HepG2 (cell line): ENCODE results near the gene SNED1. TPM values are rescaled to one million over a fixed set of nuclear protein-coding genes. Genes with fewer than 3 reads are reported as not detected.
A peak's percentile ranks its signal among the peaks of the same experiment; 100 is the strongest.

Experiments
- ATF5 ChIP-seq: sonication (generic); formaldehyde crosslinking; IDR thresholded peaks from 2 replicates; pipeline ENCODE4 v1.4.0; 2020; ENCODE audit warnings: mild to moderate bottlenecking, low read depth, missing genetic modification reagents
- BHLHE40 ChIP-seq: IDR thresholded peaks from 2 replicates; pipeline ENCODE4 v1.6.1; 2011; ENCODE audit warnings: low read length, improper control_type of control experiment
- BRCA1 ChIP-seq: sonication (generic); formaldehyde crosslinking; IDR thresholded peaks from 2 replicates; pipeline ENCODE4 v1.4.0; 2020; ENCODE audit warnings: missing genetic modification reagents
- CHD4 ChIP-seq: fragments of 200-600 bp; sonication (generic); IDR thresholded peaks from 2 replicates; pipeline ENCODE4 v1.7.0; 2017; ENCODE audit warnings: mild to moderate bottlenecking, low read length, borderline replicate concordance
- FOXP1 ChIP-seq, 2 experiments: fragments of 450-650 bp in 1 of 2; IDR thresholded peaks; 2 replicates each; pipeline ENCODE4 v1.6.1; 2017 to 2018; ENCODE audit warnings: antibody characterized with exemption in 1 of 2
- KDM6A ChIP-seq: IDR thresholded peaks from 2 replicates; pipeline ENCODE4 v1.6.1; 2016; ENCODE audit warnings: low read depth
- ONECUT2 ChIP-seq: sonication (generic); formaldehyde crosslinking; IDR thresholded peaks from 2 replicates; pipeline ENCODE4 v1.4.0; 2020; ENCODE audit warnings: missing genetic modification reagents
- PBX3 ChIP-seq: sonication (generic); formaldehyde crosslinking; IDR thresholded peaks from 2 replicates; pipeline ENCODE4 v1.8.1; 2023; ENCODE audit warnings: missing genetic modification reagents, inconsistent platforms, borderline replicate concordance
- REL ChIP-seq: sonication (generic); formaldehyde crosslinking; conservative IDR thresholded peaks from 2 replicates; pipeline ENCODE4 v1.8.0; 2022; ENCODE audit warnings: mild to moderate bottlenecking, missing genetic modification reagents, moderate library complexity
- RFX5 ChIP-seq: IDR thresholded peaks from 2 replicates; pipeline ENCODE4 v1.6.1; 2011; ENCODE audit warnings: low read depth, low read length, improper control_type of control experiment
- SALL1 ChIP-seq: sonication (generic); formaldehyde crosslinking; IDR thresholded peaks from 2 replicates; pipeline ENCODE4 v1.8.0; 2022; ENCODE audit warnings: mild to moderate bottlenecking, missing genetic modification reagents
- SKI ChIP-seq: fragments of 450-650 bp; IDR thresholded peaks from one replicate; pipeline ENCODE4 v1.6.1; 2018; ENCODE audit warnings: mild to moderate bottlenecking; ENCODE audit not compliant: partially characterized antibody
- SKIL ChIP-seq: sonication (generic); formaldehyde crosslinking; IDR thresholded peaks from 2 replicates; pipeline ENCODE4 v1.8.0; 2022; ENCODE audit warnings: missing genetic modification reagents, mild to moderate bottlenecking, moderate library complexity, borderline replicate concordance
- SMARCC2 ChIP-seq: fragments of 450-650 bp; IDR thresholded peaks from 2 replicates; pipeline ENCODE4 v1.6.1; 2017; ENCODE audit warnings: antibody characterized with exemption, mild to moderate bottlenecking
- TAF1 ChIP-seq: sonication (generic); formaldehyde crosslinking; IDR thresholded peaks from 2 replicates; pipeline ENCODE4 v1.4.0; 2020; ENCODE audit warnings: missing genetic modification reagents
- XRCC5 ChIP-seq: fragments of 200-400 bp; formaldehyde crosslinking; optimal IDR thresholded peaks from 2 replicates; pipeline ENCODE3; 2017; ENCODE audit warnings: mild to moderate bottlenecking, low read length
- ZNF180 ChIP-seq: sonication (generic); formaldehyde crosslinking; IDR thresholded peaks from 2 replicates; pipeline ENCODE4 v1.4.0; 2020; ENCODE audit warnings: low read depth, missing genetic modification reagents, borderline replicate concordance
- ZNF513 ChIP-seq: sonication (generic); formaldehyde crosslinking; conservative IDR thresholded peaks from 2 replicates; pipeline ENCODE4 v1.5.0; 2020; ENCODE audit warnings: missing genetic modification reagents
- ZNF549 ChIP-seq: sonication (generic); formaldehyde crosslinking; IDR thresholded peaks from 2 replicates; pipeline ENCODE4 v1.5.0; 2020; ENCODE audit warnings: missing genetic modification reagents
- ZNF558 ChIP-seq: sonication (generic); formaldehyde crosslinking; IDR thresholded peaks from 2 replicates; pipeline ENCODE4 v1.9.0; 2022; ENCODE audit warnings: mild to moderate bottlenecking, missing genetic modification reagents, borderline replicate concordance
- ZNF644 ChIP-seq: IDR thresholded peaks from 2 replicates; pipeline ENCODE4 v1.6.1; 2016; ENCODE audit warnings: low read depth
- ZNF749 ChIP-seq: sonication (generic); formaldehyde crosslinking; IDR thresholded peaks from 2 replicates; pipeline ENCODE4 v1.8.0; 2022; ENCODE audit warnings: mild to moderate bottlenecking, missing genetic modification reagents, moderate library complexity, borderline replicate concordance
- polyA plus RNA-seq, 8 experiments: library from polyadenylated mRNA; depleted of rRNA in 3 of 8; stranded (reverse) in 7 of 8; unstranded in 1 of 8; fragments of >200 nt; fragmentation: Illumina TruSeq in 4 of 8; extraction: Trizol in 4 of 8; gene quantifications; 2 replicates each; pipeline versions ENCODE4 v1.2.1 to v1.2.3, GENCODE V29; 2011 to 2016; ENCODE audit warnings: low read depth in 4 of 8, missing spikeins in 1 of 8, mixed read lengths in 1 of 8; ENCODE audit not compliant: insufficient read depth in 1 of 8
- total RNA-seq, 5 experiments: library from RNA; depleted of rRNA; stranded (reverse); fragments of >200 nt; fragmentation: Illumina TruSeq; extraction: Trizol; gene quantifications; 2 replicates each; pipeline ENCODE4 v1.2.3, GENCODE V29; 2016; ENCODE audit warnings: low read depth in 1 of 5
- TF ChIP-seq, protein P1 (sequence below): sonication (generic); formaldehyde crosslinking; IDR thresholded peaks from 2 replicates; pipeline ENCODE4 v1.4.0; 2020; ENCODE audit warnings: missing genetic modification reagents, borderline replicate concordance

SNED1 gene
- total and polyA plus RNA-seq, 2 of the 13 experiments (the other 11 are each of a cell fraction or from before 2014, with no cell fraction given) = 0.15 to 0.65 TPM

GRCh38 chr2:240966906-240967680 is 31.3 kb upstream of the SNED1 start (continued):
- no peak for TF ChIP-seq ZNF513 (CRISPR knock-in tag)
- TF ChIP-seq SKIL (CRISPR knock-in tag) = no peak
- TF ChIP-seq BRCA1 = no peak
- no peak for TF ChIP-seq SMARCC2
- 0 out of 2 replicates have a peak, but pooled peaks have one; percentile 56 for TF ChIP-seq TAF1 (CRISPR knock-in tag)
- TF ChIP-seq BHLHE40 = no peak
- no peak for TF ChIP-seq FOXP1 (IDR thresholded peaks at IDR 0.05)
- TF ChIP-seq FOXP1 (CRISPR knock-in tag; IDR thresholded peaks at IDR 0.05) = no peak
- no peak for TF ChIP-seq RFX5
- TF ChIP-seq ZNF749 (CRISPR knock-in tag) = no peak
- TF ChIP-seq CHD4 = no peak
- TF ChIP-seq SKI = no peak
- peak; percentile 55 for TF ChIP-seq SALL1
- TF ChIP-seq ZNF644 (CRISPR knock-in tag) = no peak
- TF ChIP-seq REL (CRISPR knock-in tag) = no peak
- TF ChIP-seq ONECUT2 (CRISPR knock-in tag) = no peak
- TF ChIP-seq ZNF549 (CRISPR knock-in tag) = no peak
- no peak for TF ChIP-seq KDM6A (CRISPR knock-in tag)
- TF ChIP-seq ZNF180 (CRISPR knock-in tag) = no peak
- TF ChIP-seq, protein P1, sequence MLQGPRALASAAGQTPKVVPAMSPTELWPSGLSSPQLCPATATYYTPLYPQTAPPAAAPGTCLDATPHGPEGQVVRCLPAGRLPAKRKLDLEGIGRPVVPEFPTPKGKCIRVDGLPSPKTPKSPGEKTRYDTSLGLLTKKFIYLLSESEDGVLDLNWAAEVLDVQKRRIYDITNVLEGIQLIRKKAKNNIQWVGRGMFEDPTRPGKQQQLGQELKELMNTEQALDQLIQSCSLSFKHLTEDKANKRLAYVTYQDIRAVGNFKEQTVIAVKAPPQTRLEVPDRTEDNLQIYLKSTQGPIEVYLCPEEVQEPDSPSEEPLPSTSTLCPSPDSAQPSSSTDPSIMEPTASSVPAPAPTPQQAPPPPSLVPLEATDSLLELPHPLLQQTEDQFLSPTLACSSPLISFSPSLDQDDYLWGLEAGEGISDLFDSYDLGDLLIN (CRISPR knock-in tag) = no peak
- TF ChIP-seq PBX3 (CRISPR knock-in tag) = no peak
- TF ChIP-seq ATF5 (CRISPR knock-in tag) = no peak; the same call in 1 of the 2 replicates
- no peak for TF ChIP-seq XRCC5
- peak; percentile 71; the same call in 1 of the 2 replicates for TF ChIP-seq ZNF558 (CRISPR knock-in tag)
